Germinal center (tissue), 1 donor: ENCODE measurements around the gene PDXK.
A peak's percentile ranks its signal among the peaks of the same experiment; 100 is the strongest.

Experiments
- DNase-seq: peaks from one replicate; pipeline ENCODE4 v3.0.0; 2012; ENCODE audit warnings: mixed read lengths, low spot score

Gene PDXK

DNA sequence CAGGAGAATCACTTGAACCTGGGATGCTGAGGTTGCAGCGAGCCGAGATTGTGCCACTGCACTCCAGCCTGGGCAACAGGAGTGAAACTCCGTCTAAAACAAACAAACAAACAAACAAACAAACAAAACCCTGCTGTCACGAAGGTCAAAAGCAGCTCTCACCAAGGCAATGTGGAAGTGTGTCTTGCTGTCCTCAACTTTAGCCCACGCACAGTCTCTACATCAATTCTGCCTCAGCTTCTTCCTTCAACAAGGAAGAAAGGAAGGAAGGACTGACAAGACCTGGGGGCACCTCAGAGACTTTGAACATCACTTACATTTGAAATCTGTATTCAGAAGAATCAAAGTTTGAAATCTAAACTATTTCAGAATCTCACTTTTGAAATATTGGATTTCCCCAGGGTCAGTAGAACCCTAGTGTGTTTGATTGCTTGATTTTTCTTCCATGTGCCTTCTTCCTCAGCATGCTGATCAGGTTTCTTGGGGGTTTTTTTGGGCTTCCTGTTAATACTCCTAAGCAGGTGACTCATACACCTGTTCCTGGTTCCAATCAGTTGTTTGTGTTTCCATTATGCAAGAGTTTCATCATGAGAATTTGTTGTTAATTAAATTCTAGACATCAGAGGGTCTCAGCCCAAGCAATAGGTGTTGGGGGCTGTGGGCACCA lies 63.6 kb downstream of the PDXK start:
- no peak for DNase-seq

DNA sequence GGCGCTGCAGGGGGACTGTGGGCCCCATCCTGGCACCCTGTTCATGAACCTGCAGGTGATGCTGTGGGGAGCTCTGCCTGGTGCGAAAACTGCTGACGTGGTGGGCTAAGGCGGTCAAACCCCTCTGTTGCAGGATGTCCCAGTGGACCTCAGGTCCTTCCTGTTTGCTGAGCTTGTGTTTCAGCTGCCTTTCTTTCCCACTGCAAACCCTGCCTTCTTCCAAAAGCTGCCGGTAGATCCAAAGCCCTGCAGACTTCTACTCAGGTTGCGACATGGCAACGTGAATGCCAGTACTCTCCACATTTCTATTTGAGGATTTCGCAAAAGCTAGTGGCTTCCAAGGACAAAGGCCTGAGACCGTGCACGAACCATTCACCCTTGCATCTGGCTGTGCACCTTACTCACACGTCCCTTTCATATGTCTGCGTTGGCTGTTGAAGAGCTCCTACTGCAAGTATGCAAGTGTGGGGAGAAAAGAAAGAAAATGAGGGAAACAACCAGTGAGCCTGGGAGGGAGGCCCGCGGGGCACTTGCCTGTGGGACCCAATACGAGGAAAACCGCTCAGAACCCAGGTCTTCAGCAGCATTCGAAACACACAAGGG lies 64.3 kb downstream of the PDXK start:
- DNase-seq: no peak

DNA sequence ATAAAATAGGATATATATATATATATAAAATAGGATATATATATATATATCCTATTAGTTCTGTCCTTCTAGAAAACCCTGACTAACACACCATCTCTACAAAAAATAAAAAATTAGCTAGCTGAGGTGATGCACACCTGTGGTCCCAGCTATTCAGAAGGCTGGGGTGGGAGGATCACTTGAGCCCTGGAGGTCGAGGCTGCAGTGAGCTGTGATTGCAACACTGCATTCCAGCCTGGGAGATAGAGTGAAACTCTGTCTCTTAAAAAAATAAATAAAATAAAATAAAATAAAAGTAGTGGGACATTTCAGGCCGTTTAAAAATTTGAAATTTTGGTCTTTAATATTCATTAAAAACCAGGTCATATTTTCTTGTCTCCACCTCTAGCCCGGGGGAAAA lies 66.2 kb downstream of the PDXK start:
- DNase-seq: no peak

DNA sequence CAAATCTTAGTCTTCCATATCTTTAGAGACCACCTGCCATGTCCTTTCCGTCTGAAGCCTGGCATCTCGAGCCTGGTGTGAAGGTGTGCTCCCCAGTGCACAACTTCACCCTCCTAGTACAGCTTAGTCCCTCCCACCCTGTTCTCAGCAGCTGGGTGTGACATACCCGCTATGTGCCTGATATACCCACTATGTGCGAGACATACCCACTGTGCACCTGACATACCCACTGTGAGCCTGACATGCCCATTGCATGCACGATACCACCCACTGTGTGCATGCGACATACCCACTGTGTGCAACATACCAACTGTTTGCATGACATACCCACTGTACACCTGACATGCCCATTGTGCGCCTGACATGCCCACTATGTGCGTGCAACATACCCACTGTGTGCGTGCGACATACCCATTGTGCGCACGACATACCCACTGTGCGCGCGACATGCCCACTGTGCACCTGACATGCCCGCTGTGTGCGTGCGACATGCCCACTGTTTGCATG lies 67.4 kb downstream of the PDXK start:
- no peak for DNase-seq

DNA sequence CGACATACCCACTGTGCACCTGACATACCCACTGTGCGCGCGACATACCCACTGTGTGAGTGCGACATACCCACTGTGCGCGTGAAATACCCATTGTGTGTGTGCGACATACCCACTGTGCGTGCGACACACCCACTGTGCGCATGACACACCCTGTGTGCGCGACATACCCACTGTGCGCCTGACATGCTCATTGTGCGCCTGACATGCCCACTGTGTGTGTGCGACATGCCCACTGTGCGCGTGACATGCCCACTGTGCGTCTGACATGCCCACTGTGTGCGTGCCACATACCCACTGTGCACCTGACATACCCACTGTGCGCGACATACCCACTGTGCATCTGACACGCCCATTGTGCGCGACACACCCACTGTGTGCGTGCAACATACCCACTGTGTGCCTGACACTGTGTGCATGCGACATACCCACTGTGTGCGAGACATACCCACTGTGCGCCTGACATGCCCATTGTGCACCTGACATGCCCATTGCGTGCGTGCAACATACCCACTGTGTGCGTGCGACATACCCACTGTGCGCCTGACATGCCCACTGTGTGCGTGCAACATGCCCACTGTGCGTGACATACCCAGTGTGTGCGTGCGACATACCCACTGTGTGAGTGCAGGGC lies 68.0 kb downstream of the PDXK start:
- no peak for DNase-seq

DNA sequence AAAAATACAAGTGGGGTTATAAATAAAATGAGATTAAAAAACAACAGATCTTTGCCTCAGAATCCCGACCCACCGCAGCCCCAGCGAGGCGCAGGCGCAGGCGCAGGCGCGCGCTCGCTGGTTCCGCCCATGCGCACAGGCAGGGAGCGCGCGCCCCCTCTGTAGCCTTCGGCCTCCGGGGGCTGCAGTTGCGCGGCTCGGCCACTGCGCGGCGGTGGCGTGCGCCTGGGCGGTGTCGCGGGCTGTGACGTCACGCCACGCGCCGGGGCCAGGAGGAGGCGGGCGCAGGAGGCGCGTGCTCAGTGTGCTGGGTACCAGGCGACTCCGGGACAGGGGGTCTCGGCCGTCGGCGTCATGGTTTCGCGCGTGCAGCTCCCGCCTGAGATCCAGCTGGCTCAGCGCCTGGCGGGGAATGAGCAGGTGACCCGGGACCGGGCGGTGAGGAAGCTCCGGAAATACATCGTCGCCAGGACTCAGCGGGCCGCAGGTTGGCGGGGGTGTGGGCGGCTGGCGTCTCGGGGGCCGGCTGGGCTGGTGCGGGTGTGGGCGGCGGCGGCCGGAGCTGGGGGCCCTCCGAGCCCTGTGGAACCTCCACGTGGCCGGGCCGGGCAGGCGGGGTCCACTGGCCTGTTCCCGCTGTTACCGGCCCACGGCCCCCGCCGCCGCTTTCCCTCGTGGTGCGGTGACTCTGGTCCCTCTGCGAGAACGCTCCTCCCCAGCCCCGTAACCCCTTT lies 70.5 kb downstream of the PDXK start, which contains the start of gene RRP1:
RRP1 (plus strand) TSS at position 302 of the 734 bp plus-strand sequence; CDS start at position 355, 53 bp downstream.
- peak; percentile 96 for DNase-seq

DNA sequence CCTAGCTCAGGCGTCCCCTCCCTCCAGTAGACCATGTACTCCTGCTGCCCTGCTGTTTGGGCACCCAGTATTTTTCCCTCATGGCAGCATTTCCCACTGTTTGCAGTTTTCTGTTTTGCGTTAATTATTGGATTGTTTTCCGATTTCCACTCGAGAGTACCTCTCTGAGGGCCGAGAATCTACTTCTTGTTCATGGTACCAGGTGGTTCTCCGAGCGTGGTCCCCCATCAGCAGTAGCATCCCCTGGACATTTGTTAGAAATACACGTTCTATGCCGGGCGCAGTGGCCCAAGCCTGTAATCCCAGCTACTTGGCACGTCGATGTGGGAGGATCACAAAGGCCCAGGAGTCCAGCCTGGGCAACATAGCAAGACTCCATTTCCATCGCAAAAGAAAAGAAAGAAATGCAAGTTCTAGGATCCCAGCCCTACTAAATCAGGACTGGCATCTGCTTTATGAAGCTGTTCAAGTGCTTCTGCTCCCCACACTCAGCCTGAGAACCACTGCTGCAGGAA lies 71.1 kb downstream of the PDXK start:
- no peak for DNase-seq

DNA sequence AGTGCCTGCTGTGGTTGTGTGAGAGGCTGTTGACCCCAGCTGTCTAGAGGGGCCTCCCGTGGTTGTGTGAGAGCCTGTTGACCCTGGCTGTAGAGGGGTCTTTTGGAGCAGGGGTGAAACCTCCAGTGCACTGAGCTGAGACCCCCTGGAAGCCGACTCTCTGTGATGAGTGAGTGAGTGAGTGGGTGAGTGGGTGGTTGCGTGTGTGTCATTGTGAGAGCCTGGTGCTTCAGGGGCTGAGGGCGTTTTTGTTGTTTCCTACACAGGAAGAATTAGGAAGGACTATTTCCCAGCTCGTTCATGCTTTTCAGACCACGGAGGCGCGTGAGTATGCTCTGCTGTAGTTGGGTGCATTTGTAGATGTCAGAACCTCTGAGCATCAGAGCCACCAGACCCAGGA lies 73.5 kb downstream of the PDXK start:
- no peak for DNase-seq

DNA sequence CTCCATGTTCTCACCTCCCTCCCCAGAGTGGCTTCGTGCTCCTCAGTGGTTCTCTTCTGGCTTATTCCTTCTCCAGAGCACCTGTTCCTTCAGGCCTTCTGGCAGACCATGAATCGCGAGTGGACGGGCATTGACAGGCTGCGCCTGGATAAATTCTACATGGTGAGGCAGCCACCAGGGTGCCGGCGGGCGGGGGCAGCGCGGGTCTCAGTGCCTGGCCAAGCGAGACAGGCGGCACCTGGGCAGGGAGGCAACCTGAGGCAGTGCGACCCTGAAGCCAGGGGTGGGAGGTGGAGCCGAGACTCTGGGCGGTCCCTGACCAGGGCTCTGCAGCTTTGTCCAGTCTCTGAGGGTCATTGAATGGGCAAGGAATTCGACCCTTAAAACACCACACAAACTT lies 74.3 kb downstream of the PDXK start:
- DNase-seq: no peak

DNA sequence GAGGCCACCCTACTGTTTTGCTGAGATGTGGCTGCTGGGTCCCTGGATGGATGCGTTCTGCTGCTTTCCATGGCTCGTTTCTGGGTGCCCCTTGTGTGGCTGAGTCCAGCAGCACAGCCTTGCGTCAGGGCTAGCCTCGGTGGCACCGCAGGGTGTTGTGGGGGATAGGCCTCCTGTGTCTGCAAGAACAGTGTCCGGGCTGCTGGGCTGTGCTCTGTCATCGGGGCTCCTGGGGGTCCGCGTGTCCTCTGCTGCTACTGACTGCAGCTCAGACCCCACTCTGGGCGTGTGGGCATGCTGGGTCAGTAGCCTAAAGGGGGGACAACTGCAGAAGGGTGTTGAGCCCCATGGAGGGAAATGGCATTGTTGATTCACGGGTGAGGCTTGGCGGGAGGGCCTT lies 75.4 kb downstream of the PDXK start:
- DNase-seq: no peak

DNA sequence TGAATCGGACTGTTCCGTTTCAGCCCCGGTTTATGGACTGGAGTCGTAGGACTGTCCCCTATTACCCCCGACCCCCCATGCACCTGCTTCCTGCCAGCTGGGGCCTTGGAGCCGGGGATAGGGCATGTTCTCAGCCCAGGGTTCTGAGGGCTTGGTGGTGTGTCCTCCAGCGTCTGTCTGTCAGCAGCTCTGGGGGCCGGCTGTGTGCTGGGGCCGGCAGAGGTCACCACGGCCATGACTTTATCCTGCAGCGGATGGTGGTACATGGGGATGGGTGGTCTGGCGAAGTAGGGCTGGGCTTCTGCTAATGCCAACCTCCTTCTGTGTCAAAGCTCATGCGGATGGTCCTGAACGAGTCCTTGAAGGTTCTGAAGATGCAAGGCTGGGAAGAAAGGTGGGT lies 75.9 kb downstream of the PDXK start:
- no peak for DNase-seq

DNA sequence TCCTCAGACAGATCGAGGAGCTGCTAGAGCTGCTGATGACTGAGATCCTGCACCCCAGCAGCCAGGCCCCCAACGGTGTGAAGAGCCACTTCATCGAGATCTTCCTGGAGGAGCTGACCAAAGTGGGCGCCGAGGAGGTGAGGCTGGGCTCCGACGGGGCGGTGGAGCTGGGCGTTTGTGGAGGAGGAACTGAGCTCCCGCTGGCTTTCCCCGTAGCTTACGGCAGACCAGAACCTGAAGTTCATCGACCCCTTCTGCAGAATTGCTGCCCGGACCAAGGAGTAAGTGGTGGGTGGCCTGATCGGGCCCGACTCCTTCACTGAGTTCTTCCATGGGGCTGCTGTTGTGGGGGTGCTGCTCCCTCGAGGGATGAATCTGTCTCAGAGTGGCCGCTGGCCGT lies 78.5 kb downstream of the PDXK start:
- DNase-seq: no peak

DNA sequence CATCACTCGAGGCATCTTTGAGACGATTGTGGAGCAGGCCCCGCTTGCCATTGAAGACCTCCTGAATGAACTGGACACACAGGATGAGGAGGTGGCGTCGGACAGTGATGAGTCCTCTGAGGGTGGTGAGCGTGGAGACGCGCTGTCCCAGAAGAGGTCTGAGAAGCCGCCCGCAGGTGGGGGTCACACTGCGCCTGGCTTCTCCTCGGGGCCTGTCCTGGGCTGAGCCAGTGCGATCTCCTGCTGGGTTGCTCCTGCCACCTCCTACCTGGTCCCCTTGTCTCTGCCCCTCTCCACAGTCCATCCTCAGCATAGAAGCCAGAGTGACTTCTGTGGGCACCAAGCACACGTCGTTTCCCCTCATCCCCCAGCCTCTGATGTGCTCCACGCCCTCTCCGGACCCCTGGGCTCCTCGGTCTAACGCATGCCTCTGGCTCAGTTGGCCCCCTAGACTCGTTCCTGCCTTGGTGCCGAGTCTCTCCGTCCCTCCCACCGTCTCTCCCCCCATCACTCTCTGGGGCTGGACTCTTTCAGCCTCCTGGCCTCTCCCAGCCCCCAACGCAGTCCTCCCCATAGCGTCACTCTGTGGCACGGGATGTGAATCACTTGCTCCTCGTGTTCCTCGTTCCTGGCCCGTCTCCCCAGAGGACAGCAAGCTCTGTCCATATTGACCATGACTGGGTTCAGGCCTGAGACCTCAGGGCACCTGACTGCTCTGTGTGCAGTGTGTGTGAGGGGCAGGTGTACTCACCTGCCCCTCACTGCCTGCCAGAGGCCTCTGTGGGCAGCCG lies 79.2 kb downstream of the PDXK start:
- DNase-seq: no peak

DNA sequence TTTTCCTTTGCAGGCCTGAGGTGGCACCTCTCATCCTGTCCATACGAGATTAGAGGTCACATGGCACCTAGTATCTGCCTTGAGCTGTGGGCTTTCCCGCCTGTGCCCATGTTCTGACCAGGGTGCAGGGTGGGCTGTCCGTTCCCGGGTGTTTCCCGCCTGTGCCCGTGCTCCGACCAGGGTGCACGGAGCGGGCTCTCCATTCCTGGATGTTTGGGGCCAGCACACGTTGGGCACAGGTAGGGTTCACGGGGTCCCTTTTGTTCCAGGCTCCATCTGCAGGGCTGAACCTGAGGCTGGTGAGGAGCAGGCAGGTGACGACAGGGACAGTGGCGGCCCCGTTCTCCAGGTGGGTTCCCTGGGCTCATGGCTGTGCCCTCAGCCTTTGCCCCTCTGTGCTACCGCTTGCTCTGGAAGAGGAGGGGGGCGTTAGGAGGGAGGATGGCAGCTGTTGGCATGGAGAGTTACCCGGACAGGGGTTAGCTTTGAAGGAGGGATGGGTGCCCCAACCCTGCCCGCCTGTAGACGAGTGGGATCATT lies 80.4 kb downstream of the PDXK start:
- no peak for DNase-seq

DNA sequence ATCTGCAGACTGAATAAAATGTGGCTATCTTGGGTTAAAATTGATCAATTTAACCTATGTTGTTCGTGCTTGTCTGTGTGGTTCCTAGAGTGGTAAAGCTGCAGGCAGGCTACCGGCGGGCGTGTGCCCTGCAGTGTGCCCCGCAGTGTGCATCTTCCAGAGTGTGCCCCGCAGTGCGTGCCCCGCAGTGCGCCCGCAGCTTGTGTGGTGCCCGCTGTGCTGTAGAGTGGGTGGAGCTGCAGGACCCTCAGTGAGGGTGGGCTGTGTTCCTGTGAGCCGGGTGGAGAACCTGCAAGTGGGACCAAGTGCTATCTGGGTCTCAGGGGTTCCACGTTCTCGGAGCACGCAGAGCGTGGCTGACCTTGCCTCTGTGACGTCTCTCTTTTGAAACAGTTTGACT lies 81.2 kb downstream of the PDXK start:
- DNase-seq: no peak

DNA sequence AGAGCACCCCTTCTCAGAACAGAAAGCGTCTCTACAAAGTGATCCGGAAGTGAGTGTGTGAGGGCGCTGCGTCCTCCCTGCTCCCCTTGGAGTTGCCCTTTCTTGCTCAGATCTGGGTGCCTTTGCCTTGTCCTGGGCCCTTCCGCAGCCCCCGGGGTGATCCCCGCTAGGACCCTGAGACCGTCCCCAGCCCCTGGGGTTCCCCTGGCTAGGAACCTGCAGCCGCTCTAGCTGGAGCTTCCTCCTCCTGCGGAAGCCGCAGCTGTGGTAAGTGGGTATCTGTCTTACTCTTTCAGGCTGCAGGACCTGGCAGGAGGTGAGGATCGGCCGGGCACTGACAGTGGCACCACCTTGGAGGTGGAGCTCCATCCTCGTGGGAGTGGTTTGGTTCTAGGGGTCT lies 81.6 kb downstream of the PDXK start:
- no peak for DNase-seq

DNA sequence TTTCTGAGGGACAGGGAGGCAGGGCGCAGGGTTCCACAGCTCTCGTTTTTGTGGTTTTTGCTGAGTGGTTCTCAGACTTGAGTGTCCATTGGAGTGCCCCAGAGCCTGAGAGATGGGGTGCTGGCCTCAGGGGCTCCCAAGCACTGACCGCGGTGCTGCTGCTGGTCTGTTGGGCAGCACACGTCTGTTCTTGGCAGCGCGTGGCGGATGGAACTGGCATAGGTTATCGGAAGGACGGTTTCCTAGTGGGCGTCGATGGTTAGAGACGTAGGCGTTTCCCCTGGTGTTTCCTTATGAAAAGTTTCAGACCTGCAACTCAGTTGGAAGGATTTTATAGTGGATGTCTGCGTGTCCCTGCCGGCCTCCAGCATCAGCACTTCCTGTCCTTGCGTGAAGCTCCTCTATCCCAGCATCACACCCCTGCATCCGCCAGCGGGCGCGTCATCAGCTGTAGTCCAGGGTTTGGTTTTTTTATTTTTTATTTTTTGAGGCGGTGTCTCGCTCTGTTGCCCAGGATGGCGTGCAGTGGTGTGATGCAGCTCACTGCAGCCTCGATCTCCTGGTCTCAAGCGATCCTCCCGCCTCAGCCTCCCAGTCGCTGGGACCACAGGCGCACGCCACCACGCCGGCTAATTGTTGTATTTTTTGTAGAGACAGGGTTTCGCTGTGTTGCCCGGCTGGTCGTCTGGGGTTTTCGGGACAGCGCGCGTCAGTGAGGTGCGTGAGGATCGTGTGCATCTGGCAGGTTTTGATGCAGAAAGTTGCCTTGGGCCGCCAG lies 82.3 kb downstream of the PDXK start:
- no peak for DNase-seq

DNA sequence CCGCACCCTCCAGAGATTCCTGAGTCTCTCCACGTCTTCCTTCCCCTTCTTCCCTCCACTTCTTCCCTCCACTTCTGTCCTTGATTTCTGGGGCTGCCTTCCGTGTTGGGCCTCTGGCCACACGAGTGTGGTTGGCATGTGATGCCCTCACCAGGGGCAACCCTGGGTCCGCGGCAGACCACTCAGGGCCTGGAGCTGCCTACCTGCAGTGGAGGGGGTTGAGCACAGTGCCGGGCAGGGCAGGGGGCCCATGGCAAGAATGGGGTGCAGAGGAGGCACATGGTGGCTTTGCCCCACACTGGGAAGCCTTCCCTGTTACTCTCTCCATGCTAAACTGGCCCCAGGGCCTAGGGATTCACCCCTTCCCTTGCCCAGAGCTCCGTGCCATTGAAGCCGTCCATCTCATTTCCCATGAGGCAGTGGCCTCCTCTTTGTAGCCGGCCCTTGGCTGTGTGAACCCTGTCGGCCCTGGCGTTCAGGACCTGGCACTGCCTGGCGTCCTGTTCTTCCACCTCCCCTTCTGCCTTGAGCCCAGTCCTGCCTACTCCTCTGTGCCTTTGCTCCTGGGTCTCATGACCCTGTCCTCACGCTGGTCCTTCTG lies 83.9 kb downstream of the PDXK start:
- DNase-seq: no peak

DNA sequence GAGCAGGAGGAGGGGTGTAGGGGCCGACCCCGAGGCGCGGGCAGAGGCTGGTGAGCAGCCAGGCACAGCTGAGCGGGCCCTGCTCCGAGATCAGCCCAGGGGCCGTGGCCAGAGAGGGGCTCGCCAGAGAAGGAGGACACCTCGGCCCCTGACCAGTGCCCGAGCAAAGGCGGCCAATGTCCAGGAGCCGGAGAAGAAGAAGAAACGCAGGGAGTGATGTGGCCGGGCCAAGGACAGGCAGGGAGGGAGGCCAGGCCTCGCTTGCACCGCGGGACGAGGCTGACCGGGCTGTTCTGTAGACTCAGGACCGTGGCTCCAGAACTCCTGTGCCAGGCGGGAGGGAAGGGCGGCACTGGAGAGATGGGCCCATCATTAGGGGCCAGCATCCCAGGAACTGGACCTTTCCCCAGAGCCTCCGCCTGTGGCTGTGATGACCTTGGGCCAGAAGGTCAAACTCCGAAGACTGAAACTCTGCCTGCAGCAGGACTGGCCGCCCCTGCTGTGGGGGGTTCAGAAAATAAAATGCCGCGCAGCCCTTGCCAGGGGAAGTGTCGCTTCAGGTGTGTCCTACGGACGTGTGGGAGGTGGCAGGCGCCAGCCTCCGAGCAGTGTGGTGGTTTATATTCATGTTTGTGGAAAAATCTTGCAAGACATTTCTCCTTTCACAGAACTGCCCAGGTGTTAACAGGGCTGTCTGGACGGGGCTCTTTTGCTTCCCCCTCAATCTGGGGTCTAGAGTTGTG lies 84.8 kb downstream of the PDXK start:
- DNase-seq: no peak
